GM19372 (cell line): ENCODE results near the gene RESP18.
A peak's percentile ranks its signal among the peaks of the same experiment; 100 is the strongest.
"Not testable (repeated sequence)": the region's sequence is repeated elsewhere in the genome, so short reads cannot be mapped to it uniquely, and the experiment has no call there.

ENCODE experiments used
- ATAC-seq: cut with Tn5 transposase; IDR thresholded peaks from one replicate; pipeline ENCODE4 v1.9.1; 2021; ENCODE audit warnings: mild to moderate bottlenecking, low read depth, moderate library complexity; ENCODE audit not compliant: unreplicated experiment

RESP18 gene

DNA sequence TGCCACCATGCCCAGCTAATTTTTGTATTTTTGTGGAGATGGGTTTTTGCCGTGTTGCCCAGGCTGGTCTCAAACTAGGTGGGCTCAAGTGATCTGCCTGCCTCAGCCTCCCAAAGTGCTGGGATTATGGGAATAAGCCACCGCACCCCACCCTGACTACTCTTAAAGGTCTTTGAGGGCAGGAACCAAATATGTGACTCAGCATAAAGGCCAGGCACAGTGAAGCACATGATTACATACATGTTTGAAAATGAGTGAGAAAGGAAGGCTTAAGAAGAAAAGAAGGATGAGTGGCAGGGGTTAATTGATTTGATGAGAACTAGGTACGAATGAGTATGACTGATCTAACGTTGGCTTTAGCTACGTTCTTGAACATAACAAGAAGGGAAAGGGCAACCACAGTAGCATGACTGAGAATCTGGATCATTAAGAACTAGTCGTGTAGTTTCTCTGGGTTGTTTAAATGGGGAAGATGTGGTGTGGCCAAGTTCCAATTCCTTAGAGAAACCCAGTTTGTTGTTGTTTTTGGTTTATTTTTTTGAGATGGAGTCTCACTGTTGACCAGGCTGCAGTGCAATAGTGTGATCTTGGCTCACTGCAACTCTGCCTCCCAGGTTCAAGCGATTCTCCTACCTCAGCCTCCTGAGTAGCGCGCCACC is 6.8 kb downstream of the RESP18 start:
- ATAC-seq: no peak

DNA sequence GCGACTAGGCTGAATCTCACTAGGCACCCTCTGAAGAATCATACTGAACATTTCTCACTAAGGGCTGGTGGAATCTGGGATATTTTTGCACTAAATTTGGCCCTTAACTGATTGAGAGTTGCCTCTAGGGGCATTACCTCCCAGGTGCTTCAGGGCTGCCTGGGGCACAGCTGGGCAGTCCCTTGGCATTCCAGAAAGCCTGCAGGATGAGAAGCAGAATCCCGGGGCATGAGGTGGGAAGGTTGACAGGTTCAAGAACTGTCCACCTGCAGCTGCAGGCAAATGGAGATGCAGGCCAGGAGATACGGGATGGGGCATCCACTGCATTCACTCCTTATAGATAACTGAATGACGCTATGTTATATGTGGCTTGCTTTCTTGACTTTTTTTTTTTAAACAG is 7.4 kb downstream of the RESP18 start:
- no peak for ATAC-seq

GRCh38 chr2:219323434-219323833 is 9.1 kb downstream of the RESP18 start:
- ATAC-seq: no peak

- no peak for ATAC-seq
Measured at GRCh38 chr2:219314804-219315468, 17.6 kb downstream of the RESP18 start.

- not testable (repeated sequence) for ATAC-seq
Measured at GRCh38 chr2:219312683-219313263, 19.8 kb downstream of the RESP18 start.

GRCh38 chr2:219309278-219309677 is 23.3 kb downstream of the RESP18 start, which contains the start of gene PTPRN:
Gene PTPRN, minus strand, starts transcription at chr2:219309401. Its CDS starts 69 bp downstream, at chr2:219309332.
- no peak for ATAC-seq

DNA sequence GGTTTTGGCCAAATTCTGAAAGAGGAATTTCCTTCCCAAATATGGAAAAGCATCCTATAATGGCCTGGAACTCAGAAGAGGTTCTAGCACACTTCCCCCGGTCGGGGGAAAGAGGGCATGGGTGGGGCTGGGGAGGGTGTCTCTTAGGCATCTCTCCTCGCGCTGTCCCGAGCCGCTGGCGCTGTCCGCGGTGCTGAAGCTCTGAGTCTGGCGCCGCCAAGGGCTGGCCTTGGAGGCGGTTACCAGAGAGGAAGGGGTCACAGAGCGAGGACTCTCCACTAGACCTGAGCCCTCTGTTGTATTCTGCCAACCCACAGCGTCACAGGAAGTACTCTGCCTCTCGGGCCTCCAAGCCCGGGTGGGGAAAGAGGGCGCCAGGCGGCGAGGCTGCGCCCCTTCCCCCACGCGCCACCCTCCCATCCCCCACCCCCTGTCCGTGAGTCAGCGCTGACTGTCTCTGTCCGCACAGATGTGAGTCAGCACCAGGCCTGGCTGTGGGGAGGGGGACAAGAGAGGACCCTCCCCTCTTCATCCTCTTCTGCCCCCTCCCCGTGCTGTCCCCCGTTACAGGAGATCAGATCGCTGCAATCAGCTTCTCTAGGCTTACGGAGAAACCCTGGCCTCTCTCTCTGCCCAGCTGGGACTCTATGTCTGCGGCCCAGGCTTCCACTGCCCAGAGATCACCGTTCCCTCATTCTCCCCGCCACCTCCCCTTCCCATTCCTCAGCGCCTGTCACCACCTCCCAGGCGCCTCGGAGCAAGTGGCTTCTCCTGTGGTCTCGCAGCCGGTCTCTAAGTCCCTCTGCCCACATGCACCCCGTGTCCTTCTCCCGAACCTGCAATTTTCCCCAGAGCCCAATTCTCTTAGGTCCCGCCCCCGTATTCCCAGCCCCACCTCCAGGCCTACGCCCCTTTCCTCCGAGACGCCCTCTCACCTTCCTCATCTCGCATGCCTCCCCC is 24.1 kb downstream of the RESP18 start:
- ATAC-seq: no peak

DNA sequence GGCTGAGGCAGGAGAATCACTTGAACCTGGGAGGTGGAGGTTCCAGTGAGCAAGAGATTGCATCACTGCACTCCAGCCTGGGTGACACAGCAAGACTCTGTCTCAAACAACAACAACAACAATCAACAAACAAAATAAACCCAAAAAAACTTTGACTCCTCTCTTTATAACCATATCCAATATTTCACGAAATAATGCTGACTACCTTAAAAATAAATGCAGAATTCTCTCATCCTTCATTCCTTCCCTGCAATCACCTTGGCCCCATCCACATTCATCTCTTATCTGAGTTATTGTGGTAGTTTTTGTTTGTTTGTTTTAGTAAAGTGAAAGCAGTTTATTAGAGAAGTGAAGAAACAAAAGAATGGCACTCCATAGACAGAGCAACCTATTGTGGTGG is 26.5 kb downstream of the RESP18 start:
- ATAC-seq: no peak

GRCh38 chr2:219304223-219304622 is 28.3 kb downstream of the RESP18 start:
- no peak for ATAC-seq

GRCh38 chr2:219302412-219302968 is 30.1 kb downstream of the RESP18 start:
- ATAC-seq: no peak

- ATAC-seq: no peak
Measured at GRCh38 chr2:219300022-219300421, 32.5 kb downstream of the RESP18 start.

- no peak for ATAC-seq
Measured at GRCh38 chr2:219299372-219299760, 33.2 kb downstream of the RESP18 start.

GRCh38 chr2:219298759-219299371 is 33.7 kb downstream of the RESP18 start:
- ATAC-seq: peak; percentile 46

GRCh38 chr2:219297766-219298456 is 34.6 kb downstream of the RESP18 start:
- ATAC-seq: no peak

GRCh38 chr2:219296631-219297391 is 35.7 kb downstream of the RESP18 start:
- no peak for ATAC-seq

- ATAC-seq: no peak
Measured at GRCh38 chr2:219296142-219296541, 36.4 kb downstream of the RESP18 start.

GRCh38 chr2:219294356-219295351 is 37.9 kb downstream of the RESP18 start:
- ATAC-seq: peak; percentile 94
